D721Med (cell line): ENCODE measurements around the gene TAPBP.

Source experiments
- DNase-seq: peaks from one replicate; pipeline ENCODE4 v3.0.0; 2011; ENCODE audit warnings: low spot score; ENCODE audit not compliant: insufficient read length
- FAIRE-seq: peaks from 2 replicates; lab custom pipeline; 2011; peaks lifted over from hg19 to GRCh38; lab: Jason Lieb, UNC
- TF ChIP-seq, protein P1 (sequence below): IDR thresholded peaks from 2 replicates; pipeline ENCODE4 v1.5.1; 2012; ENCODE audit warnings: mild to moderate bottlenecking, control low read depth; ENCODE audit not compliant: insufficient read depth; ENCODE audit errors: missing control alignments

TAPBP gene

DNA sequence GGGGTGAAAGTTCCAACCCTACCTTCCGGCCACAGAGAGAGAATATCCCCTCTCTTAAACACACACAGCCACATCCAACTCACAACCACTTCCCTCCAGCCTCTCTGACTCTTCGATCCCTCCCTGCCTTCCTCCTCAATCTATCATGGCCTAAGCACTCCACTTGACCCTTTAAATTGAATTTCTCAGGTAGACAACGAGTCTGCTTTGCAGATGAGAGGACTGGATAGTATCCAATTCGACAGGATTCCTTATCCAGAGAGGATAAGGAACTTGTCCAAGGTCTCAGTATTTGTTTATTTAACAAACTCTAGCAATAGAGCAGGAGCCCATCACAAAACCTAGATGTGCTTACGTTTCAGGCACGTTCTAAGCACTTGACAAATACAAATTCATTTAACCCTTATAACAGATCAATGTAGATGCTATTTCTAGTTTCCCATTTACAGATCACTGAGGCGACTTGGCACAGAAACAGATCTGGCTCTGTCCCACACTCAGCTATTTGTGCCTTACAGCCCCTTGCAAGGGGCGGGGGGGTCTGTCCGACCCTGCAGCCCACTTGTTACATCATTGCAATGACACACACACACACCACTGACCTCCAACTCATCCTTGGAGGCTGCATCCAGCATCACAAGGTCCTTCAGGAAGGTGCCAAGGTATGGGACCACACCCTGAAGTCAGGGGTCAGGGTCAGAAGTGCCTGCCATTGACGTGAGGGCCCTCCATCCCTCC is 19.6 kb downstream of the TAPBP start:
- TF ChIP-seq, protein P1, sequence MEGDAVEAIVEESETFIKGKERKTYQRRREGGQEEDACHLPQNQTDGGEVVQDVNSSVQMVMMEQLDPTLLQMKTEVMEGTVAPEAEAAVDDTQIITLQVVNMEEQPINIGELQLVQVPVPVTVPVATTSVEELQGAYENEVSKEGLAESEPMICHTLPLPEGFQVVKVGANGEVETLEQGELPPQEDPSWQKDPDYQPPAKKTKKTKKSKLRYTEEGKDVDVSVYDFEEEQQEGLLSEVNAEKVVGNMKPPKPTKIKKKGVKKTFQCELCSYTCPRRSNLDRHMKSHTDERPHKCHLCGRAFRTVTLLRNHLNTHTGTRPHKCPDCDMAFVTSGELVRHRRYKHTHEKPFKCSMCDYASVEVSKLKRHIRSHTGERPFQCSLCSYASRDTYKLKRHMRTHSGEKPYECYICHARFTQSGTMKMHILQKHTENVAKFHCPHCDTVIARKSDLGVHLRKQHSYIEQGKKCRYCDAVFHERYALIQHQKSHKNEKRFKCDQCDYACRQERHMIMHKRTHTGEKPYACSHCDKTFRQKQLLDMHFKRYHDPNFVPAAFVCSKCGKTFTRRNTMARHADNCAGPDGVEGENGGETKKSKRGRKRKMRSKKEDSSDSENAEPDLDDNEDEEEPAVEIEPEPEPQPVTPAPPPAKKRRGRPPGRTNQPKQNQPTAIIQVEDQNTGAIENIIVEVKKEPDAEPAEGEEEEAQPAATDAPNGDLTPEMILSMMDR: no peak
- FAIRE-seq: no peak
- DNase-seq: no peak

DNA sequence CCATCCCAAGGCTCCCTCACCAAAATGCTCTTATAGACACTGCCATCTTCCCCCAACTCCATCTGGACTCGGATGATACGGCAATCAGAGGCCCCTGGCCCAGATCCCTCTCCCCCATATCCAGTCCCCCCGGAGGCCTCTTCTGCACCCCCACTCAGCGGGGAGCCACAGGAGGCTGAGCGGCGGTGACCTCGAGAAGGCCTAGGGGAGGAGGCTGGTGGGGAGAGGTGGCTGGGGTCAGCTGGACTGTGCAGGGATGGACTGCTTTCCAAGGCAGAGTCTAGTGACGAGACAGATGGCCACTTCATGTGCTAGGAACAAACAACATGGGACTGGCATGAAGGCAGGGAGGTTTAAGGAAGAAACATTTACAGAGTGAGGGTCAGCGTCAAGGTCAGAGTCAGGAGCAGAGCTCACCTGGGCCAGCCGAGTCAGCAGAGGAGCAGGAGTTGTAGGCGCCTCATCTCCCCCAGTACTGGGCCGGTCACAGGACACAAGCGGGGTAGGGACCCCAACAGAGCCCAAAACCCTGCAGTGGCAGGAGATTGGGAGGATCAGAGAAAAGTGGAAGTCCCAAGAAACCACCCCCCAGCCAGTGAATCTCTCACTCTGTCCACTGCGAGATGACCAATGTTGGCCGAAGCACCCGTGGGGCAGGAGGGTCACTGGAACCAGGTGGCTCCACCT is 20.7 kb downstream of the TAPBP start:
- FAIRE-seq (no peak), DNase-seq (no peak)
- TF ChIP-seq, protein P1: no peak

DNA sequence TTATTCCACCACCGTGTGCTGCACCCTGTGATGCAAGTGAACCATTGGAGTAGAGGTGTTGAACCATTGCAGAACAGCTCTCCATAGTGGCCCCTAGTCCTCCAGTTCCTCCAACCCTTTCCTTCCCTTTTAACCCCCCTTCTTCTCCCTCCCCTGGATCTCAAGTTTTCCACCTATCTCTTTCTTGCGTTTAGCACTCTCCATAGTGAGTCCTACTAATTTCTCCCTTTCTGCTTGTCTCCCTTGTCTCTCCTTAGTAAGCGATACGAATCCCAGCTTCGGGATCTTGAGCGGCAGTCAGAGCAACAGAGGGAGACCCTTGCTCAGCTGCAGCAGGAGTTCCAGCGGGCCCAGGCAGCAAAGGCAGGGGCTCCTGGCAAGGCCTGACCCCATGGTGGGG is 23.4 kb downstream of the TAPBP start:
- FAIRE-seq: no peak
- no peak for DNase-seq
- TF ChIP-seq, protein P1: no peak

DNA sequence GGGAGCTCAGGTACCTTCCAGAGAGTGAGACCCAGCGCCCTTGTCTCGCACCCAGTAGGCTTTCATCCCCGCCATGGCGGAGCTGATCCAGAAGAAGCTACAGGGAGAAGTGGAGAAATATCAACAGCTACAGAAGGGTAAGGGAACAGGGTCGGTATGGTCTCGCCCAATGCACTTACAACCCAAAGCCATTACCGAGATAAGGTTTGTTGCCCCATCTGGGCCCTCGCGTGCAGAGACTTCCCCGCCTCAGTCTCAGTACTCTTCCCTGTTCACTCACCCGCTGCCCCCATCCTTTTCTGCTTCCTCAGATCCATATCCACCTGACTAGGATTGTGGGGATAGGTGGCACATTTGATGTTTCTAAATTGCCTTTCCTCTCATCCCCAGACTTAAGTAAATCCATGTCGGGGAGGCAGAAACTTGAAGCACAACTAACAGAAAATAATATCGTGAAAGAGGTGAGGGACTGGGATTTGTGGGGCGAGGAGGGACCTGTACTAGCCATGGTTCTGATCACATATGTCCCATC is 24.0 kb downstream of the TAPBP start:
- TF ChIP-seq, protein P1: no peak
- FAIRE-seq (no peak), DNase-seq (no peak)

DNA sequence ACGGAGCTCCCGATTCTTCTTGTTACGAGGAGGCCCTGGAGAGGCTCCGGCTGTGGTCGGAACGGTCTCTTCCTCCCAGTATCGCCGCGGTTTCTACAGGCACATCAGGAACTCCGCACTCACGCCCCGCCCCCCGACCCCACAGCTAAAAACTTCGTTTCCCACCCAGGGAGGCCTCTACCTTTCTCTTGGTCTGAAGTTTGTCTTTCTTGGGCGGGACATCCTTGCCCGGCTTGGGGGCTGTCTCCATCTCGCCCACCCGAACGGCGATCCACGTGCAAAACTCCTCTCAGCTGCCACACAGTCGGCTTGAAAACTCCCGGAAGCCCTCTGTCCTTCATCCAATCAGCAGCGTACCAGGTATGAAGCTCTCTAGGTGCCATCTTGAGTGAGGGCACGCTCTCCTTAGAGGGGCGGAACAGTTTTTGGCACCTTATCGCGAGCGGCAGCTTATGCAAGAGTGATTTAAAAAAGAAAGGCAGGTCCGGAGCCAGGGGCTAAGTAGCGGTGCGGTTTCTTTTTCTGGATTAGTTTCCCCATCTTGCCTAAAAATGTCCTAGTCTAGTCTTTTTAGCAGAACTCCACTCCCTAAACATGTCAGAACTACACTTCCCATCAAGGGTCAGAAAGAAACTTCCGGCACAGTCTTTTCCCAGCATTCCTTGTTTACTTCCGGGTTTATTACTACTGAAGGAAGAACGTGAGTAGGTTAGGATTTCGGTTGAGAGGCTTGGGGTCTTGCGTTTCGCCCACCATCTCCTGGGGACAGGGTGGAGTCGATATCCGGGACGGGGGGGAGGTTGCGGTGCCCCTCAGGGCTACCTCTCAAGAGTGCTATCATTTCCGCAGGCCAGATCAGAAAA is 24.7 kb downstream of the TAPBP start, which contains the start of the genes PFDN6 and WDR46:
PFDN6 (plus strand) TSS at position 681 of the 863 bp plus-strand sequence. CDS start 256 bp downstream, outside the sequence.
WDR46 (minus strand) TSS at position 319 of the 863 bp plus-strand sequence; CDS start at position 250, 69 bp downstream.
- TF ChIP-seq, protein P1: no peak
- DNase-seq: peak; percentile 98
- FAIRE-seq: no peak

DNA sequence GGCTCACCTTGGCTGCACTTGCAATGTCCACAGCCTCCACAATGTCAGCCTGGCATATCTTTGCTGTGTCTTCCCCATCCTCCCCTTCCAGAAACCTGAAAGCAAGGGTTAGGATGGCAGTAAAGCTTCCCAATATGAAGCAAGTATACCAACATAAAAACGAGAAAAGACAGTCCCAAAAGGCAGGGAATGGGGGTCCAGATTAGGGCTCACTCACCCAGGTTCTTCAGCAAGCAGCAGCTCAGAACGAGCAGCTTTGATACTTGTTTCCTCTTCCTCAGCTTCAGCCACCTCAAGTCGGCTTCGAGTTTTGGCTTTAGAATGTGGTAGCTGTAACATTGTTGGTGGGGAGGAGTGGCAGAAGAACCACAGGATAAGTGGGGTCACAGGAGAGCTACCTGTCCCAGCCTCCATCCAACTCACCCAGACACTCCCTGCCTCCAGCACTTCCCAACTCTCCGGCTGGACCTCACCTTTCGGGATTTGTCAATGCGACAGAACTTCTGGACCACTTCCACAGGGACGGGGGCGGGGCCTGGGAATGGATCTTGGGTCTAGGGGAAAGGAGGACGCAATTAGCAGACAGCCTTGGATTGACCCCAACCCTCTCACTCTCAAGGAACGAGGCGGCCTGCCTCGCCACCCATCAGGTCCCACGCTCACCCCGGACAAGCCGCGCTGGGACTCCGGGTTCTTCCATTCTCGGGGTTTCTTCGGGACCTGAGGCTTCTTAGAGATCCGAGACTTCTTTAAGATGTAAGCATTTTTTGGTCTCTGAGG is 25.5 kb downstream of the TAPBP start:
- TF ChIP-seq, protein P1: no peak
- FAIRE-seq (no peak), DNase-seq (no peak)
